GM23338 (cell line): Measurements from ENCODE around the gene TLE3. TPM values are rescaled to one million over a fixed set of nuclear protein-coding genes. Genes with fewer than 3 reads are reported as not detected.

ENCODE experiments used
- ATAC-seq: fragments of 200-7000 bp; cut with Tn5 transposase; 3 replicates; pipeline ENCODE4 v1.9.1; 2020
- DNase-seq: peaks from one replicate; pipeline ENCODE4 v3.0.0-alpha.2; 2015; ENCODE audit warnings: low spot score
- H2AFZ ChIP-seq: fragments of 200-600 bp; sonication (generic); 2 replicates; pipeline ENCODE4 v1.8.0; 2016; ENCODE audit warnings: antibody characterized with exemption, mild to moderate bottlenecking, moderate library complexity
- H3F3A ChIP-seq: fragments of 200-600 bp; sonication (generic); replicated peaks from 2 replicates; pipeline ENCODE4 v1.8.0; 2017; ENCODE audit warnings: antibody characterized with exemption, mixed run types, low read depth
- H3K27ac ChIP-seq: fragments of 200-600 bp; sonication (generic); 2 replicates; pipeline ENCODE4 v1.6.1; 2016; ENCODE audit warnings: low read depth
- H3K27me3 ChIP-seq: fragments of 200-600 bp; sonication (generic); 2 replicates; pipeline ENCODE4 v1.8.0; 2016; ENCODE audit warnings: mild to moderate bottlenecking, mixed run types, moderate library complexity; ENCODE audit not compliant: insufficient read depth
- H3K36me3 ChIP-seq: fragments of 200-600 bp; sonication (generic); 2 replicates; pipeline ENCODE4 v1.8.0; 2016; ENCODE audit warnings: mild to moderate bottlenecking; ENCODE audit not compliant: insufficient read depth
- H3K4me1 ChIP-seq: fragments of 200-600 bp; sonication (generic); 2 replicates; pipeline ENCODE4 v1.8.0; 2016; ENCODE audit warnings: mild to moderate bottlenecking, moderate library complexity; ENCODE audit not compliant: insufficient read depth
- H3K4me2 ChIP-seq: fragments of 200-600 bp; sonication (generic); 2 replicates; pipeline ENCODE4 v1.7.1; 2017; ENCODE audit warnings: mixed run types
- H3K4me3 ChIP-seq: fragments of 200-600 bp; sonication (generic); 2 replicates; pipeline ENCODE4 v1.6.1; 2016; ENCODE audit warnings: mixed run types
- H3K79me2 ChIP-seq: fragments of 200-600 bp; sonication (generic); replicated peaks from 2 replicates; pipeline ENCODE4 v1.8.0; 2017; ENCODE audit warnings: mild to moderate bottlenecking; ENCODE audit not compliant: insufficient read depth
- H3K9me2 ChIP-seq: fragments of 200-600 bp; sonication (generic); 2 replicates; pipeline ENCODE4 v1.8.0; 2017; ENCODE audit not compliant: insufficient read depth
- H4K20me1 ChIP-seq: fragments of 200-600 bp; sonication (generic); replicated peaks from 2 replicates; pipeline ENCODE4 v1.8.0; 2017; ENCODE audit warnings: mild to moderate bottlenecking; ENCODE audit not compliant: insufficient read depth
- H3K27ac Mint-ChIP-seq: 2 replicates; pipeline ENCODE4 v1.8.0; 2020; ENCODE audit warnings: inconsistent platforms, mild to moderate bottlenecking, moderate library complexity, mixed read lengths
- H3K27me3 Mint-ChIP-seq: 3 replicates; pipeline ENCODE4 v1.8.0; 2022; ENCODE audit warnings: low read depth, mild to moderate bottlenecking, moderate library complexity, mixed read lengths, inconsistent platforms; ENCODE audit not compliant: insufficient read depth, poor library complexity
- H3K36me3 Mint-ChIP-seq: 3 replicates; pipeline ENCODE4 v1.8.0; 2021; ENCODE audit warnings: low read depth, mild to moderate bottlenecking, inconsistent platforms, moderate library complexity, mixed read lengths
- H3K4me1 Mint-ChIP-seq: 3 replicates; pipeline ENCODE4 v1.8.0; 2020; ENCODE audit warnings: mild to moderate bottlenecking, inconsistent platforms, mixed read lengths
- H3K4me3 Mint-ChIP-seq: 3 replicates; pipeline ENCODE4 v1.8.0; 2021; ENCODE audit warnings: moderate library complexity, mild to moderate bottlenecking, inconsistent platforms, mixed read lengths
- H3K9me3 Mint-ChIP-seq: 3 replicates; pipeline ENCODE4 v1.8.0; 2020; ENCODE audit warnings: moderate library complexity, mild to moderate bottlenecking, inconsistent platforms, mixed read lengths
- CREB1 ChIP-seq: fragments of 250-450 bp; sonication (Bioruptor Pico); IDR thresholded peaks from 2 replicates; pipeline ENCODE4 v1.5.0; 2020; ENCODE audit warnings: low read depth, mild to moderate bottlenecking, moderate library complexity
- ETS1 ChIP-seq: IDR thresholded peaks from 2 replicates; pipeline ENCODE4 v1.6.1; 2016; ENCODE audit warnings: antibody characterized with exemption
- EZH2phosphoT487 ChIP-seq: fragments of 200-600 bp; sonication (generic); IDR thresholded peaks from one replicate; pipeline ENCODE4 v1.8.1; 2018; ENCODE audit warnings: antibody characterized with exemption; ENCODE audit not compliant: unreplicated experiment
- NANOG ChIP-seq: IDR thresholded peaks from 2 replicates; pipeline ENCODE4 v1.6.1; 2016; ENCODE audit warnings: antibody characterized with exemption, borderline replicate concordance
- POLR2AphosphoS5 ChIP-seq: IDR thresholded peaks from 2 replicates; pipeline ENCODE4 v1.6.1; 2016; ENCODE audit warnings: antibody characterized with exemption, low read depth
- ZNF114 ChIP-seq: fragments of 250-450 bp; sonication (Bioruptor Pico); IDR thresholded peaks from 2 replicates; pipeline ENCODE4 v1.5.0; 2020; ENCODE audit warnings: mild to moderate bottlenecking, moderate library complexity
- ZNF331 ChIP-seq: fragments of 250-450 bp; sonication (Bioruptor Pico); IDR thresholded peaks from 2 replicates; pipeline ENCODE4 v1.5.0; 2020; ENCODE audit warnings: low read depth, mild to moderate bottlenecking, moderate library complexity
- ZNF462 ChIP-seq: fragments of 250-450 bp; sonication (Bioruptor Pico); IDR thresholded peaks from 2 replicates; pipeline ENCODE4 v1.5.0; 2020; ENCODE audit warnings: mild to moderate bottlenecking, moderate library complexity
- polyA plus RNA-seq: library from polyadenylated mRNA; unstranded; fragments of >200 nt; fragmentation: Nextera tagmentation; extraction: Ambion mirVana; gene quantifications from 2 replicates; pipeline ENCODE4 v1.2.1, GENCODE V29; 2016
- total RNA-seq: library from RNA; depleted of rRNA; stranded (reverse); fragments of >200 nt; shearing (Covaris generic); gene quantifications from 2 replicates; pipeline ENCODE4 v1.2.3, GENCODE V29; 2014

TLE3 gene
- total and polyA plus RNA-seq, 2 experiments from 2014 or later, result 10.4 to 79.5 TPM

GRCh38 chr15:70147178-70147760, 49.6 kb upstream of the TLE3 start:
- Mint-ChIP-seq H3K27ac (no peak overlapping the region), H3K27me3 (peaks cover 14% of the 10 kb centered on the region), H3K4me1 (peaks cover 32% of the 10 kb centered on the region), H3K36me3 (no peaks in the 10 kb centered on the region), H3K4me3 (no peak overlapping the region), H3K9me3 (no peaks in the 10 kb centered on the region; the same call in 2 of the 3 replicates)
- Histone ChIP-seq H3K9me2 (no peaks in the 10 kb centered on the region), H3F3A (no peaks in the 10 kb centered on the region), H3K79me2 (no peaks in the 10 kb centered on the region), H4K20me1 (no peaks in the 10 kb centered on the region), H3K4me3 (no peak overlapping the region), H3K4me2 (no peak overlapping the region), H3K27me3 (no peaks in the 10 kb centered on the region), H3K4me1 (peaks cover 12% of the 10 kb centered on the region; the same call in 1 of the 2 replicates), H3K36me3 (no peaks in the 10 kb centered on the region), H3K27ac (no peak overlapping the region), H2AFZ (no peak overlapping the region)
- TF ChIP-seq ZNF114 (no peak), ZNF331 (no peak)
- no peak for ATAC-seq
- DNase-seq, result no peak

GRCh38 chr15:70146771-70147170, 49.1 kb upstream of the TLE3 start:
- Histone ChIP-seq H3K27me3 (no peaks in the 10 kb centered on the region), H3K27ac (no peak overlapping the region), H3K4me3 (no peak overlapping the region), H3K4me1 (peaks cover 12% of the 10 kb centered on the region; the same call in 1 of the 2 replicates), H4K20me1 (no peaks in the 10 kb centered on the region), H3K36me3 (no peaks in the 10 kb centered on the region), H2AFZ (no peak overlapping the region), H3K9me2 (no peaks in the 10 kb centered on the region), H3K4me2 (no peak overlapping the region), H3F3A (no peaks in the 10 kb centered on the region), H3K79me2 (no peaks in the 10 kb centered on the region)
- Mint-ChIP-seq H3K4me1 (peaks cover 35% of the 10 kb centered on the region), H3K27me3 (peaks cover 15% of the 10 kb centered on the region), H3K9me3 (no peaks in the 10 kb centered on the region; the same call in 2 of the 3 replicates), H3K36me3 (no peaks in the 10 kb centered on the region), H3K27ac (no peak overlapping the region), H3K4me3 (no peak overlapping the region)
- DNase-seq (no peak), ATAC-seq (no peak)
- no peak for TF ChIP-seq ZNF331
- no peak for TF ChIP-seq EZH2phosphoT487
- no peak for TF ChIP-seq ZNF114
- TF ChIP-seq NANOG, result no peak
- TF ChIP-seq CREB1, result no peak
- no peak for TF ChIP-seq ETS1
- TF ChIP-seq ZNF462, result no peak
- no peak for TF ChIP-seq POLR2AphosphoS5
